GM18951 (cell line): ENCODE measurements around the gene FARS2.
"Not testable (repeated sequence)": the region's sequence is repeated elsewhere in the genome, so short reads cannot be mapped to it uniquely, and the experiment has no call there.

Experiments used
- POLR2A ChIP-seq: IDR thresholded peaks from 4 replicates; pipeline ENCODE4 v1.6.1; 2011; ENCODE audit warnings: mild to moderate bottlenecking; ENCODE audit not compliant: insufficient read length, insufficient read depth; ENCODE audit errors: extremely low read depth
- in situ Hi-C: fragments of 300-500 bp; cut with MboI; formaldehyde crosslinking; loops from one replicate; pipeline ENCODE4 v1.12.0; 2022; ENCODE audit warnings: low sequenced_read_pairs, mixed read lengths, inconsistent platforms; ENCODE audit not compliant: unreplicated experiment

The FARS2 gene

GRCh38 chr6:5679270-5679669 lies 418.0 kb downstream of the FARS2 start:
- no peak for TF ChIP-seq POLR2A
- in situ Hi-C loops = no loop called here

GRCh38 chr6:5679691-5680090 lies 418.4 kb downstream of the FARS2 start:
- TF ChIP-seq POLR2A = no peak
- in situ Hi-C loops = no loop called here

GRCh38 chr6:5680095-5680494 lies 418.8 kb downstream of the FARS2 start:
- in situ Hi-C loops = no loop called here
- no peak for TF ChIP-seq POLR2A

- no peak for TF ChIP-seq POLR2A
- in situ Hi-C loops = no loop called here
Observed at GRCh38 chr6:5681480-5681879, 420.2 kb downstream of the FARS2 start.

- in situ Hi-C loops = no loop called here
- no peak for TF ChIP-seq POLR2A
Observed at GRCh38 chr6:5682530-5682929, 421.2 kb downstream of the FARS2 start.

- in situ Hi-C loops = not testable (repeated sequence)
Observed at GRCh38 chr6:5683747-5684146, 422.4 kb downstream of the FARS2 start.

- TF ChIP-seq POLR2A = no peak
- in situ Hi-C loops = no loop called here
Observed at GRCh38 chr6:5684320-5685053, 423.2 kb downstream of the FARS2 start.

GRCh38 chr6:5693225-5694145 lies 432.2 kb downstream of the FARS2 start:
- in situ Hi-C loops = no loop called here
- no peak for TF ChIP-seq POLR2A

GRCh38 chr6:5695260-5696245 lies 434.2 kb downstream of the FARS2 start:
- in situ Hi-C loops = no loop called here
- TF ChIP-seq POLR2A = no peak

GRCh38 chr6:5697508-5697907 lies 436.2 kb downstream of the FARS2 start:
- in situ Hi-C loops = no loop called here
- TF ChIP-seq POLR2A = no peak

- in situ Hi-C loops = no loop called here
- TF ChIP-seq POLR2A = no peak
Observed at GRCh38 chr6:5698318-5698717, 437.0 kb downstream of the FARS2 start.

GRCh38 chr6:5699064-5699463 lies 437.8 kb downstream of the FARS2 start:
- in situ Hi-C loops = not testable (repeated sequence)

GRCh38 chr6:5701174-5701573 lies 439.9 kb downstream of the FARS2 start:
- no peak for TF ChIP-seq POLR2A
- in situ Hi-C loops = no loop called here
